HG03460 (cell line): Measurements from ENCODE around the gene ATOH8.
"Not testable (repeated sequence)": the region's sequence is repeated elsewhere in the genome, so short reads cannot be mapped to it uniquely, and the experiment has no call there.

ENCODE experiments used
- ATAC-seq: cut with Tn5 transposase; IDR thresholded peaks from one replicate; pipeline ENCODE4 v1.9.1; 2021; ENCODE audit not compliant: unreplicated experiment

The ATOH8 gene

DNA sequence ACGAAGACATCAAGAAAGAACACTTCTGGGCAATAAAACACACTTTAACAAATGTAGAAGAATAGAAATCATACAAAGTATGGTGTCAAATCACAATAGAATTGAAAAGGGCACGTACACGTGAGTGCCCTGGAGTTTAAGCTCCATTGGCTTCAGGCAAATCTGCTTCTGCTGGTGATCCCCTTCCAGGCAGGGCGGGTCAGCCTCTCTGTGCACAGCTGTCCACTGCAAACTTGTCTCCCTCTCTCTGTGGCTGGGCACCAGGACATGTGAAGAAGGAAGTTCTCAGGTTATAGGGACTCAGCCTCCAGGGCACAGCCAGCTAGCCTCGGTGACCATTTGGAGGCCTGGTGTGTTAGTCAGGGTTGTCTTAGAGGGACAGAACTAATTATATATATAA is 69.0 kb downstream of the ATOH8 start:
- ATAC-seq = no peak

DNA sequence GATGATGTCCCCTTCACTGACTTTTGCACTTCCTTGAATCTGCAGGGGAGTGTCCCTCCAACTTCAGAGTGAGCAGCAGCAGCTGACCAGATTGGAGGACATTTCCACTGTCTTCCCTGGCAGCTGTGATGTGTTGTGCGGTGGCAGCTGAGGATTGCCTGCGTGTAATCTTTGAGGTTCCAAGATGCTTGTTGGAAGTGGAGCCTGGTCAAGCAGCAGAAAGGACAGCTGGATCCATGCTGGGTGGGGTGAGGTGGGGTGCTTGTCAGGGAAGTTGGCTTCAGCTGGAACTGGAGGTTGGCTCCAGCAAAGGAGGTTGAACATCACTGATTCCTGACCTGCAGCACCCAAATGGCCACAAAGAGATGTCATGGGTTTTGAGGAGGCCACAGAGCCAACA is 70.2 kb downstream of the ATOH8 start:
- no peak for ATAC-seq

DNA sequence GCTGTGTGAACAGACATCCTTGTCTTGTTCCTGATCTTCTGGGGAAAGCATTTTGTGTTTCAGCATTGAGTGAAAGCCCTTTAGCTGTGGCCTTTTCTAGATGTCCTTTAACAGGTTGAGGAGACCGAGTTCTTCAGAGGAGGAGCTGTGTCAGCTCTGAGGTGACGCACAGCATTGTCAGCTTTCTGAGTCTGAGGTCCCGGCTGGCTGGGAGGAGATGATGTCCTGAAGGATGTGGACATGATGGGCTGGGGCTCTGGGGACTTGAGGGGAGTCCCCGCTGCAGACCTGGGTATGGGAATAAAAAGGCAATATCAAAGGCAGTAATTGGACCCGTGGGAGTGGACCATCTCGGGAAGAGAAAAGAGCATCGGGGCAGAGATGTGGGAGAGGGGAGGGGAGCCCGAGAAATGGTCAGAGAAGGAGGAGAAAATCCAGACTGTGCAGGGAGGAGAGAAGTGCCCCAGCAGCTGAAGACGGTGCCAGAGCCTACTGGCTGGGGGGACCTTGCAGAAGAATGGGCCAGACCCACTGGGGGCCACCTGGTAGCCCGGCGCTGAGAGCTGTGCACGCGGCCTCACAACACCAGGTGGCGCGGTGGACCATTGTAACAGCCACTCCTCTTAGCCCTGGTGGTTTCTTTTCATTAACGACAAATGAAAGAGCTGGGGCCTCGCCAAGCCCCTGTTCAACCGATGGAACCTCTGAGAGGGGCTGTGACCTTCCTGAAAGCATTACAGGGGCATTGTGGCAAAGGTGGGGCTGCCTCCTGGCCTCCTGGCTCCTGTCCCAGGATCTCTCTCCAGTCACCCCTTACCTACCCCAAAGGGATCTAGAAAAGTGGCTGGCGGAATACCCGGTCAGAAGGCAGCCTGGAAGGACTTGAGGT is 73.4 kb downstream of the ATOH8 start:
- ATAC-seq = peak; percentile 57

DNA sequence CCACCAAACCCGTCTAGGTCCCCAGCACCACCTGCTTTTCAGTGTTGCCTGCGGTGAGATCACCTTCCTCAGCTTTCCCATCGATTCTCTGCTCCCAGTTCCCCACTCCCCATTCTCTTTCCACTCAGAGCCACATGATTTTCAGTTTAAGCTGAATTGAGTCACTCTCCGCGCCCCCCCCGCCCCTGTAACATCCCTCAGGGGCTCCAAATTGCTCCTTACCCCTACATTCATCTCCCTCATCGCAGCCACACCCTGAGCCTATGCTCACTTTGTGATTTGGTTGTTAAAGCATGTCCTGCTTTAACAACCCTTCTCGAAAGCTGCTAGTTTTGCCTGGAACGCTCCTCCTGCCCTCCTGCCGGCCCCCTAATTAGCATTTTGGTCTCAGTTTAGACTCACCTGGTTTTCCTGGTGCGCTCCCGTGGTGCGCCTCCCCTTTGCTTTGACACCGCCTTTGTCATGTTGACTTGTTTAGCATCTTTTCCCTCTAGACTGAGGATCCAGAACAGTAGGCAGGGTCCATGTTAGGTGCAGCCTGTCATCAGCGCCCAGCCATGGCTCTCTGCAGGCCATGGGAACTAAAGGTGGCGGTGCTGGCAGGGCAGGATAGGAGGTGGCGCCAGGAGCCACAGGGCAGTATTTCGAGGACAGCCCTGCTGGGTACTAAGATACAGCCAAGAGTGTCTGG is 74.2 kb downstream of the ATOH8 start:
- ATAC-seq = no peak

- ATAC-seq = no peak
Measured at GRCh38 chr2:85828725-85829124, 74.9 kb downstream of the ATOH8 start.

DNA sequence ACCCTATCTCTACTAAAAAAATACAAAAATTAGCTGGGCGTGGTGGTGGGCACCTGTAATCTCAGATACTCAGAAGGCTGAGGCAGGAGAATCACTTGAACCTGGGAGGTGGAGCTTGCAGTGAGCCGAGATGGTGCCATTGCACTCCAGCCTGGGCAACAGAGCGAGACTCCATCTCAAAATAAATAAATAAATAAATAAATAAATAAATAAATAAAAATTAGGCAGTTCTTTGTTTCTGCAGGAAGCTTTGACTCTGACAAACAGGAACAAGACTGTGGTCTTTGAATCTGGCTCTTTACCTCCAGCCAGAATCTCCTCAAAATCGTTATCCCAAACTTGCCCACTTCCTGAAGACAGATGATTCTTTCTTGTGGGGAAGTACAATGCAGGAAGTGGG is 75.6 kb downstream of the ATOH8 start:
- ATAC-seq = not testable (repeated sequence)

DNA sequence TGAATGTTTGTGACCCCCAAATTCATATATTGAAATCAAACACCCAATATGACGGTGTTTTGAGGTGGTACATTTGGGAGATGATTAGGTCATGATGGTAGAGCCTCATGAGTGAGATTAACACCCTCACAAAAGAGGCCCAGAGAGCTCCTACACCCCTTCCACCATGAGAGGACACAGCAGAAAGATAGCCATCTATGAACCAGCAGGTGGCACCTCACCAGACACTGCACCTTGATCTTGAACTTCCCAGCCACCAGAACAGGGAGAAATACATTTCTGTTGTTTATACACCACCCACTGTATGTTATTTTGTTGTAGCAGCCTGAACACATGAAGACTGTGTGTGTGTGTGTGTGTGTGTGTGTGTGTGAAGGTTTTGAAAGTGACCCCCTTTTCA is 76.9 kb downstream of the ATOH8 start:
- ATAC-seq = no peak

GRCh38 chr2:85831735-85832134 is 77.9 kb downstream of the ATOH8 start:
- no peak for ATAC-seq

GRCh38 chr2:85834466-85834865 is 80.7 kb downstream of the ATOH8 start:
- ATAC-seq = no peak
